HG03558 (cell line): ENCODE results near the gene SLK.
A peak's percentile ranks its signal among the peaks of the same experiment; 100 is the strongest.

Source experiments
- ATAC-seq: cut with Tn5 transposase; IDR thresholded peaks from one replicate; pipeline ENCODE4 v1.9.1; 2021; ENCODE audit warnings: moderate number of reproducible peaks; ENCODE audit not compliant: unreplicated experiment; ENCODE audit errors: extremely low read depth

SLK gene

DNA sequence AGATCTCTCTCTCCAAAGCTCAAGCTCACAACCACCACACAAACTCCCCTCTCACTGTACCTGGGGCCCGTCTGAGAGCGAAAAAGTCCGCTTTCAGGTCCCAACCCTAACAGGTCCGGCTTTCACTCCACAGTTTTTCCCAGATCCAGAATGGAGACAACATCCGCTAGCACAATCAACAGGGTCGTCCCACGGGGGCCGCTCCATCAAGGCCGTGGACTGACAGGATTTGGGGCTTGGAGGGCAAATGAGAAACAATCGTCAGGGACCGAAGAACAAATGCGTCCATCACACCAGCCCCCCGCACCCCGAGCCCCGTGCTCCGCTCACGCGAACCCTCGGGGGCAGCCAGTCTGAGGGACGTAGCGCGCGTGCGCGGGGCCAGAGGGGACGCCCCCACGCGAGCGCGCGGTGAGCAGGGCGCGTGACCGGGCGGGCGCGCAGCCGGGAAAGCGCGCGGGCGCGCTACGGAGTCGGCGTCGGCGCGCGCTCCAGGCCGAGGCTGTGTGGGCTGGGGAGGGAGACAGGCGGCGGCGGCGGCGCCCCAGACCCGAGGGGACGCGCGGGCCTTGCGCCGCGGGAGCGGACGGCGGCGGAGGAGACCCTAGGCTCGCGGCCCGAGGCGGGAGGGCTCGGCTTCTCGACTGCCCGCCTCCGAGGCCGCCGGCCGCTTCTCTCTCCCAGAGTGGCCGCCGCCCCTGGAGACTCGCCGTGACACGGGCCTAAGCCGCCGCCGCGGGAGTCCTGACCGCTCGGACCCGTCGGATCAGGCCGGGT is at the start of gene SLK:
Gene SLK (plus strand): TSS at position 470 of the 777 bp plus-strand sequence. CDS start 606 bp downstream, outside the sequence.
- ATAC-seq, result peak; percentile 55

DNA sequence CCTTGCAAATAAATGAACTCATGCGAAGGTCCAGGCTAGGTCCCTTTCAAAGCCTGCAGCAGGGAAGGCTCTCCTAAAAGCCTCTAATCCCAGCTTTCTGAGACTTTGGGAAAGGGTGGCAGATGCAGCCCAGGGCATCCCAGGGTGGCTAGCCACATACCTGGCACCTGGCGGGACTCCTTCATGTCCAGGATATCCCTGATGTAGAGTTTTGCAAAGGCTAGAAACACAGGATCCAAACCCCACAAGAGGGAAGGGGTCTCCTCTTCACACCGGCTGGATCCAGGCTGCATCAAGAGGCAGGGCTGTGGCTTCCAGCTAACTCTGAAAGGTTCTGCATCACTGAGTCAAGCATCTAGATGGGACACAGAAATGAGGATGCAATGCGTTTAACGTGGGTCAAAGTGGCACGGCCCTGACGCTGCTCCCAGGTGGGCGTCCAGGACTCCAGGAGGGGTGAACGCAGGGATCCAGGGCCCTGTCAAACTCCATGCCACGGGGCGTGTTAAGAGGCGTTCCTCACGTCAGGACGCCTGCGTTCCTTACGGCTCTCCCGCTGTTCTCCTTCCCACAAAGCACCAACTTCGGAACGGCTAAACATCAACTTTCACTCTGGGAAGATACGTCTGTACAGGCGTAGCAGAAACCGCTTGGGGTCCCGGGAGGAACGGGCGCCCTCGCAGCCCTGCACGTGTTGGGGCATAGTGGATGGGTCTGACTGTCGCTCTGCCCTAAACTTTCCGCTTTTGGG is 49.5 kb upstream of the SLK start:
- ATAC-seq, result no peak

DNA sequence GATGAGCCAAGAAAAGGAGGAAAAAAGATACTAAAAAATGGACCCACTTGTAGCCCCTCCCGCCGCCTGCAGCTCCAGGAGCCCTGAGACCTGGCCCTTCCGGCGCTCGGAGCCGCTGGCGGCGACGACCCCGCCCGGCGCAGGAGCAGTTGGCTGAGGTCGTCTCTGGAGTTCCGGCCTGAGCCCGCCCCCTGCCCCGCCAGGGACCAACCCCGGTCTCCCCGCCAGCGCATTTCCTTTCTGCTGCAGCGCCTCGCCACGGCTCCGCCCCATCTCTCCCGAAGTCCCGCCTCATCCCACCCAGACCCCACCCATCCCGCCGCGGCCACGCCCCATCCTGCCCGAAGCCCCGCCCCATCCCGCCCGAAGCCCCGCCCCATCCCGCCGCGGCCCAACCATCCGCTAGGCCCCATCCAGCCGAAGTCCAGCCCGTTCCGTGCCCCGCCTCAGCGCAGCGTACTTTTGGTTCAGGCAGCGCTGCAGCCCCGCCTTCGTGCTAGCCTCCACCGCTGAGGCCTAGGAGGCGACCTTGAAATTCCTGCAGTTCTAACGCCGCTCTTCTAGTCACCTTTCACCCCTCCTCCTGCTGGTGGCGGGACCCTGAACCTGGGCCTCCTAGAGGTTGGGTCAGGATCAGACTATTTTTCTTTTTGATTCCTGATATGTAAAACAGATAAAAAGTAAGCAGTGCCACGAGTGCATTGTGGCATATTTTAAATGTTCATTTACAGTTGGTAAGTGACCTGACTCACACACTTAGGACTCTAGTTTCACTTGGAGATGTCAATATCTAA is 48.7 kb upstream of the SLK start, which contains the start of gene STN1:
Gene STN1 (minus strand): TSS at position 132 of the 794 bp plus-strand sequence. CDS start 590 bp downstream, outside the sequence.
- ATAC-seq, result peak; percentile 76

DNA sequence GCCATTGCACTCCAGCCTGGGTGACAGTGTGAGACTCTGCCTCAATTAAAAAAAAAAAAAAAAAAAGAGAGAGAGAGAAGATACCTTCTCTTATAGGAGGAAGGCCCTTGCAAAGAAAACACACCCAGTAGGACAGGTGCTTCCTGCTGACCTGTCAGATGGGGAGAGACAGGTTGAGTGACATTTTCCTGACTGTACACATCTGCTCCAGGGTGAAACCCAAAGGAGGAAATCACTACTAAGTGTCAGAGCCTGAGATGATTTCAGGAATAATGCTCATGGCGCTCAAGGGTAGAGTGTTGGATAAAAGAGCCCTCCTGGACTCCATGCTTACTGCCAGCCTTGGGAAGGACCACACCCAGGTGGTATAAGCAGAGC is 47.3 kb upstream of the SLK start:
- no peak for ATAC-seq

DNA sequence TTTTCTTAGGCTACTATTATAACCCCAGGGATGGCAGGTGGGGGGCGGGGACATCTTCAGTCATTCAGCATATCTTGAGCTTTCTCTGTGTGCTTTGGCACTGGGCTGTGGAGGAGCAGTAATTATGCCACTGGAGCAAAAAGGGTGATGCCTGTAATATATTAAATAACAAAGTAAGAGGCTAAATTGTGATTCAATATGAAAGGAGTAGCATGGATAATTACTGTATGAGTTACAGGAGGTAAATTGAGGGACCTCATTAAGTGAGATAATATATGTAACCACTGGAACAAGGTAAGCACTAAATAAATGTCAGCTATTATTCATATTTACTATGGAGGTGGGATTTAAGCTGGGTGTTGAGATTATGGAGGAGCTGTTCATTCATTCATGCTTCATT is 45.7 kb upstream of the SLK start:
- ATAC-seq, result no peak

DNA sequence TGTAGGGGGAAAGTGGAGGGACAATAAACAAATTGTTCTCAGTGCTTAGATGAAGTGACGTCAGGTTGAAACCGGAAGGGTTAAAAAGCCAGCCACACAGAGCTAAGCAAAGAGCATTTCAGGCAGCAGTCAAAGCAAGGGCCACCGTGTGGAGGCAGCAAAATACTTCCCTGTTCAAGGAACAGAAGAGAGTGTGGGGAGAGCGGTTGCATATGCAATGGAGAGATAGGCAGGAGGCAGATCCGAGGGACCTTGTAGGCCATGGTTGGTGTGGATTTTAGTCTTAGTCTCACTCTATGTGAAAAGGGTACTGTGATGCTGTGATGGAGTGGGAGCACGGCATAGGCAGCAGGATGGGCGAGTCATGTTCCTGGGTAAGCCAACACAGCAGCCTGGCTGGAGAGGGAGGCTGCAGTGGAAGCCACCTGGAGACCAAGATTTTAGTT is 45.2 kb upstream of the SLK start:
- no peak for ATAC-seq

DNA sequence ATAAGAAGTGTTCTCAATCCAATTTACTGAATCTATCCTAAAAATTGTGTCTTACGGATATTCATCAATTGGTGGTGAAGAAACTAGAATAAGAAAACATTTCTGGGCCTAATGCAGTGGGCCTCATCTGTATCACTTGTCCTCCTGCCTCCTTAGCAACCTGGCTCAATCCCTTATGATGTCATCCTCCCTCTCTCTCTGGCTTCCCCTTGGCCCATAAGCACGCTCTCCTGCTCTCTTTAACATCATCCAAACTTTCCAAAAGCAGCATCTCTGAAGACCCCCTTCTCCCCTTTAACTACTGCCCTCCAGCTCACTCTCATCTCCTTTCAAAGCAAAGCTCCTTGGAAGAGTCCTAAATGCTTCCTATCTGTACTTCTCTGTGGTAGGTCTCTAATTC is 44.3 kb upstream of the SLK start:
- ATAC-seq, result no peak

DNA sequence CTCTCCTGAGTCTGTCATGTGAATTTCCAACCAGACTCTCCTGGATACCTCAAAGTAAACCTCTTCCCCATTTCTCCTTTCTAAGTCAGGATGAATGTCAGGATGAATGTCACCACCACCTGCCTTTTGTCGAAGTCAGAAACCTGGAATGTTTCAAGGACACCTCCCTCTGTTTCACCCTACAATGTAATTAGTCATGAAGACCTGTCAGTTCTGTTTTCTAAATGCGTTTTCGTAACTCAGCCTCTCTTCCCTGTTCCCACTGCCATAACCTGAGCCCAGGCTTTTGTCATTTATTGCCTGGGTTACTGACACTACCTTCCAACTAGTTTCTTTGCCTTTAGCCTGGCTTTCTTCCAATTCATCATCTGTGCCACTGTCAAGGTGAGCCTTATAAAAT is 43.4 kb upstream of the SLK start:
- no peak for ATAC-seq

DNA sequence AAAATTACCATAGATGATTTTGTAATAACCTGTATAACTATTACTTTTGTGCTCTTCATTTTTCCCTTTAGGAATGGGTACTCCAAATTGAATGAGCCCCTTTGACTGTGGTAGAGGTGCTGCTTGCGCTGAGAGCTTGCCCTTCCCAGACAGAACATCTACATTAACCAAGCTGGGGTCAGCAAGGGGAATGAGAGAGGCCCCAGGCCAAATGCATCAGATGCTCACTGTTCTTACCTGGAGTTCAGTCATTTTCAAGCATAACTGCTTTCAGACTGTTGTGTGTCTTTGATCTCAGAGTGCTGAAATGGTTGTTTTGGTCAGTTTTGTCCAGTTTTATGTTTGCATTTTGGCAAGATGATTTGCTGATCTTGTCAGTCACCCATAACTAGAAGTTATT is 41.3 kb upstream of the SLK start:
- ATAC-seq, result no peak

DNA sequence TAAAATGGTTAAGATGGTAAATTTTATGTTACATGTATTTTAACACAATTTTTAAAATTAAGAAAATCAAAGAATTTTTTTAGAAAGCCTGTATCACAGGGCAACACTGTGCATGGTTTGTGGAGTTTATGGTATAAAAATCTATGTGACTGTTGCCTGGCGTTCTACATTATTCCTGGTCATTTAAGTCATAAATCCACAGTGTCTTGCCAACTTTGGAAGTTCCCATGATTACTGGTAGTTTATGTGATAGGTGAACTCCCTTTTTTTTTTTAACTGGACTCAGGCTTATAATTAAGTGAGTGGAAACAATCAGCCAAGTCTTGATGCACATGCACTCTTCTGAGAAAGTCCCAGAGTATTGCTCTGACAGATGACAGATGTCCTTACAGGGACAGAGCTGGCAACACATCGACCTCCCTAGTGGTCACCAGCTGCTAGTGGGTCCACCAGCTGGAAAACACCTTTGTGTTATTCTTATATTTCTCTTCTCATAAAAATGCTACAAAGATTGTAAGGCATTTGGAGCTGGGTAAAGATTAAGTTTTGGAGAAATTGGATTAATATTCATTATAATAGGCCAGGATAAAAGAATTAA is 40.1 kb upstream of the SLK start:
- ATAC-seq, result no peak

DNA sequence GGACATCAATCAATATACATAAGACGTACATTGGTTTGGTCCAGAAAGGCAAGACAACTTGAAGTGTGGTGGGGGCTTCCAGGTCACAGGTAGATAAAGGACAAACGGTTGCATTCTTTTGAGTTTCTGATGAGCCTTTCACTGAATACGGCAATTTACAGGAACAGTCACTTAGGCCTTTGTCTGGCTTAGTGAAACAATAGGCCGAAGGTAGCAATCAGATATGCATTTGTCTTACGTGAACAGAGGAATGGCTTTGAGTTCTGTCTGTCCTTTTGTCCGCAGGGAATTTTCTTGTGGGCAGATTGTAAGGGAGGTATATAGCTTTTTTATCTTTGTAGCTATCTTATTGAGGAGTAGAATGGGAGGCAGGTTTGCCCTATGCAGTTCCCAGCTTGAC is 38.2 kb upstream of the SLK start:
- no peak for ATAC-seq

DNA sequence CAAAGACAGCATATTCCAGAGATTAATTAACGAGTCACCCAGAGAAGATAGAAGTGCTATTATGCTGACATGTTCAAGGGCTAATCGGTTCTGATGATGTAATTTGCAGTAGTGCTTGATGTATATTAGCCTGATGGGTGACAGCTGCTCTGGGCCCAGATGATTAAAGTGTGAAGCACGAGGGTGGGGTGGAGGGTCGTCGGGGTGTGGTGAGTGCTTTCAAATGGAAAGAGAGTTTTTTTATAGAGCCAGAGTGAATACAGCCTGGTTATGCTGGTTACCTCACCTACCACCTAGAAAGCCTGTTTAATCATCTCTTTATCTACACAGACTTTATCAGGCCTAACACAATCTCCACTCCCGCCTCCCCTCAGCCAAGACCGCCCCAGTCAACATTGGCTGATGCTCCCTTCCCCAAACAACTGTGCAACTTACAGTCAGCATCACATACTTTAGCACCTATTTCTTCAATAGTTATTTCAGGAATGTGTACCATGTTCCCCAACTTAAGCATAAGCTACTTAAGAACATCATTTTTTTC is 37.5 kb upstream of the SLK start:
- no peak for ATAC-seq

DNA sequence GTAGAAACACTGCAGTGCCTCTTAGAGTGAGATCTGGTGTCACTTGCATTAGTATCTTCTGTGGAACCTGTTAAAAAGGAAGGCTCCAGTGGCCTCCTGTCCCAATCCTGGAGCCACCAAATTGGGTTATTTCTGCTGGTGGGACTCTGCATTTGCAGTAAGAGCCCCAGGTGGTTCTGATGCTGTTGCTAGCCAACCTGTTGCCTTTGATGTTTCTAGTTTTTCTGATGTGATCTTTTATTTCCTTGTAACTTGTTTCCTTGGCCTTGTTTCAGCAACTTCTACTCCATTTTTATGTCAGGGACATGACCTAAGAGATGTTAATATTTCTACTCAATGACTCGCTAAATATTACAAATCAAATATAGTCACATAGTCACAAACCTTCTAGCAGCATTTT is 36.5 kb upstream of the SLK start:
- ATAC-seq, result no peak

DNA sequence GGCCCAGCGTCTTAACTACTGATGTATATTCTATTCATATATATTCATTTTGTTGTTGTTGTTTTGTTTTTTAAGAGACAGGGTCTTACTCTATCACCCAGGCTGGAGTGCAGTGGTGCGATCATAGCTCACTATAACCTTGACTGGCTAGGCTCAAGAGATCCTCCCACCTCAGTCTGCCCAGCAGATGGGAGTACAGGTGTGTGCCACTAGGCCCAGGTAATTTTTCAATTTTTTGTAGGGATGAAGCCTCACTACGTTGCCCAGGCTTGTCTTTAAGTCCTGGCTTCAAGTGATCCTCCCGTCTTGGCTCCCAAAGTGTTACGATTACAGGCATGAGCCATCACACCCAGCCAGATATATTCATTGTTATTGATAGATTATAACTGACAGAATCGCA is 36.1 kb upstream of the SLK start:
- no peak for ATAC-seq

DNA sequence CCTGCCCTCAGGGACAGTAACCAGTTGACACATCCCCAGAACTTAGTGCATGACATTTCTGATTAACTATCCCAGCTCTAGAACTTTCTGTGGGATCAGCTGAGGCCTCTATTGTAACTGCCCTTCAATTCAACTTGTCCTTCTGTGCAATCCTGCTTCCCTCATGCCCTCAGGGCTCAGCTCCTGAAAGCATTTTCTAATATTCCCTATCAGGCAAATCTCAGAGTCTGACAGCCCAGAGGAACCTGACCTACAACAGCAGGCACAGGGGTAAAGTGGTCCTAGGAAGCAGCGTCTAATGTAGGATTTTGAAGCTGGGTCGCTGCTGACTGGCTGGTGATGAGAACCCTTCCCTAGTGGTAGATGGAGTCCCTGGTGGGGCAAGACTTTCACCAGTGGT is 35.3 kb upstream of the SLK start:
- no peak for ATAC-seq

DNA sequence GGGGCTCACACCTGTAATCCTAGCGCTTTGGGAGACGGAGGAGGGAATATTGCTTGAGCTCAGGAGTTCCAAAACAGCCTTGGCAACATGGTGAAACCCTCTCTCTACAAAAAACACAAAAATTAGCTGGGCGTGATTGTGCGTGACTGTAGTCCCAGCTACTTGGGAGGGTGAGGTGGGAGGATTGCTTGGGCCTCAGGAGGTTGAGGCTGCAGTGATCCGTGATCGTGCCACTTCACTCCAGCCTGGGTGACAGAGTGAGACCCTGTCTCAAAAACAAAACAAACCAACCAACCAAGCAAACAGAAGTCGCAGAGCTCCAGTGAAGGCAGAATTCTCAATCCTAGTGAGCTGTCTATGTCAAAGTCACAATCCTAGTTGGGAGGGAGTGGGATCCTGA is 34.7 kb upstream of the SLK start:
- ATAC-seq, result no peak

DNA sequence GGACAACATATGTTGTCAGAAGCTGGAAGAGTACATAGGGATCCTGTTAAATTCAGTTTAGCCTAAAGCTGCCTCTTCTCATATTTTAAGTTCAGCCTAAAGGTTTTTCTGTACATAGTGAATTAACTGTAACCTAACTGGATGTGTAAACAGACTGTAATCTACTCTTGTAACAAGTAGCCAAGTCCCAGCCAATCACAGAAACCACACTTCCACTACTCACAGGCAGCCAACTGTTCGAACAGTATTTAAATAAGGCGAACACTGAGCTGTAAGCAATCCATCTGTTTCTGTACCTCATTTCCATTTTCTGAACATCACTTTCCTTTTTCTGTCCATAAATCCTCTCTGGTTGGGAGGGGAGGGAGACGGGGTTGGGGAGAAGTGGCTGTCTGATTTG is 34.0 kb upstream of the SLK start:
- no peak for ATAC-seq

DNA sequence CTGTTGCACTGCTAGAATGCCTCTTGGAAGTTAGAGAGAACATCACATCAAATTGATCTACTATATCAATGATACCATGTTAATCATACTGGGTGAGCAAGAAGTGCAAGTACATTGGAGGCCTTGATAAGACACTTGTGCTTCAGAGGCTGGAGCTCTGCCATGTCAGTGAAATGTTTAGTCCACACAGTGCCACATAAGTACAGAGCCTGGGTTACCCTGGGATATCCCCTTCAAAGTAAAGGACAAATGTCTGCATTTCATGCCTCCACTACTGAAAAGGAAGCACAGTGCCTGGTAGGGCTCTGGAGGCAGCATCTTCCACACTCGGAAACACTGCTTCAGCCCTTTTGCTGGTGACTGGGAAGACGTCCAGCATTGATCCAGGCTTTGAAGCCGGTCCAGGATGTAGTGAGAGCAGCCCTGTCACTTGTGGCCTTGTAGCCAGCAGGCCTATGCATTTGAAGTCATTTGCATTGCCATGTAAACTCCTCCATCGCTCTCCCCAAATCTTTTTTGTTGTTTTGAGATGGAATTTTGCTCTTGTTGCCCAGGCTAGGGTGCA is 33.3 kb upstream of the SLK start:
- ATAC-seq, result no peak

DNA sequence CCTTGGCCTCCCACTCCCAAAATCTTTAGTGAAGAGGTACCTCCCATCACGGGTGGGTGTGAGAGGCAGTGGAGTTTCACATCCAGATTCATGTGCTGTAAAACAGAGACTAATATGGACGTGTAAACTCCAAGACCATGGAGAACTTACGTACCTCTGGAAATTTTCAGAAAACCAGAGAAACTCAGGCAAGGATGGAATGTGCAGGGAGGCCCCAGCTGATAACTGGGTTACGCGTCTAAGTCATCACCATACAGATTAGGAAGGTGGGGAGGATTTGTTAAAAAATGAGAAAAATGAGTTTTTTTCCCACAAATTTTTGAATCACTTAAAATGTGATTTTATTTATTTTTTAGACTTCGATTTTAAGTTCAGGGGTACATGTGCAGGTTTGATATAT is 32.6 kb upstream of the SLK start:
- no peak for ATAC-seq

DNA sequence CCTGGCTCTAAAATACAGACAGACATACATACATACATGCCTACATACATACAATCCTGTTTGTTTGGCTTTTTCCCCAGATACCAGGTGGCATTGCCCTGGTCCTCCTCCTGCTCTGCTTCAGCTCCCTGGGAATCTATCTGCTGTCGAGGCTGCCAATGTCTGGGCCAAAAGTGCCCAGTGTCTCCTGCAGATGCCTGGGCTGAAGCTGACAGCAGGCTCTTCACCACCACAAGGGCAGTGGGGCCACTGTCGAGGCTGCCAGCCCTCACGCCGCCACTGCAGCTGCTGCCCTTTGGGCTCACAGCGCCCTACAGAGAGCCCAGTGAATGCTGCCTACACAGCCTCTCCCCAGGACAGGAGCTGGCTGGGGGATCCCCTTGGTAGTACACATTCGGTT is 30.9 kb upstream of the SLK start:
- no peak for ATAC-seq
